GM19023 (cell line): ENCODE data around the gene PRMT5.
A peak's percentile ranks its signal among the peaks of the same experiment; 100 is the strongest.
"Not testable (repeated sequence)": the region's sequence is repeated elsewhere in the genome, so short reads cannot be mapped to it uniquely, and the experiment has no call there.

Source experiments
- ATAC-seq: cut with Tn5 transposase; IDR thresholded peaks from one replicate; pipeline ENCODE4 v1.9.1; 2021; ENCODE audit warnings: mild to moderate bottlenecking, moderate library complexity; ENCODE audit not compliant: unreplicated experiment

Gene PRMT5

DNA sequence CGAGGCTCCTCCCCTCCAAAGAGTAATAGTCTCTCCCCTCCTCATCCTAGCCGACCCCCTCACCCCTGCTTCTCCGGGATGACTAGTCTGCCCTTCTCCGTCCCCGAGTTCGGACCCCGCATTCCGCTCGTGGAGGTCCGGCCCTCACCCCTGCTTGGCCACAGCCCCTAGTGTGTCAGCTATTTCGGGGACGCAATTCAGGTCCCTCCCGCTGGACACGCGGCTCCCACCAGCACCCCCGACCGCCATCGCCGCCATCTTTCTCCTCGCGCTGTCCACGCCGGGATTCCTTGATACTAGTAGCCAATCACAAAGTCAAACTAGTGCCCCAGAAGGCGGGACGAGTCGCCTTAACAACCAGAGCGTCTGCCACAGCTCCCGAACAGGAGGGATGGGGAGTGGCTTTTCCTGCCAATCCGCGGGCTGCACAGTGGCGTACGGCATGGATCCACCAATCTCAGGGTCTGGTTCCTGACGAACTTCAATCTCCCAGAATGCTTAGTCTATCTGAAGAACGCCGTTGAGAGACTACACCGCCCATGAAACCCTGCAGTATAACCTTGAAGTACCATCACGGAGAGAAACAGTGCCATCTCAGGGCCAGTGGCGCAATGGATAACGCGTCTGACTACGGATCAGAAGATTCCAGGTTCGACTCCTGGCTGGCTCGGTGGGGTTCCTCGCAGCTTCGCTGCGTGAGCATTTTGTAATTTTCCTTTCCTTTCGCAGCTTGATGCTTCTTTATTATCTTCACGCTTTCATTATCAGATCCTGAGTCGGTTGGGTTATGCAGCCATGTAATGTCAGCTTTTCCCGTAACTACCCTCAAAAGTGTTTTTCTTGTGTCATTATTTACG lies at the start of gene PRMT5:
TSS of gene PRMT5 (minus strand) at position 273 of the 857 bp plus-strand sequence. CDS start at position 258, 15 bp downstream.
- ATAC-seq: peak; percentile 93

DNA sequence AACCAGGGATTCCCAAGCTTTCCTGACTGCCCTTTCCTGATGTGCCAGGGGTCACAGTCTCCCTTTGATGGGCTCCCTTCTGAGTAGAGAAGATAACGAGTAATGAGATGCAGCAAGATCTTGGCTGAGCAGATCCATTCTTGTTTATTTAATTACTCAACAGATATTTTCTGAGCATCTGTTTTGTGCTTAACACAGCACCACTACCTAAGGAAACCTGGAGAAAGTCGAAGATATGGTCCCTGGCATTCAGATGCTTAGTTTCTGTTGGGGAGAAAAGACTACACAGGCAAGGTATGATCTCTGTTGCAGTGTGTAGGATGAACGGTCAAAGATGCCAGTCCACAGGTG lies 49.3 kb upstream of the PRMT5 start:
- no peak for ATAC-seq

DNA sequence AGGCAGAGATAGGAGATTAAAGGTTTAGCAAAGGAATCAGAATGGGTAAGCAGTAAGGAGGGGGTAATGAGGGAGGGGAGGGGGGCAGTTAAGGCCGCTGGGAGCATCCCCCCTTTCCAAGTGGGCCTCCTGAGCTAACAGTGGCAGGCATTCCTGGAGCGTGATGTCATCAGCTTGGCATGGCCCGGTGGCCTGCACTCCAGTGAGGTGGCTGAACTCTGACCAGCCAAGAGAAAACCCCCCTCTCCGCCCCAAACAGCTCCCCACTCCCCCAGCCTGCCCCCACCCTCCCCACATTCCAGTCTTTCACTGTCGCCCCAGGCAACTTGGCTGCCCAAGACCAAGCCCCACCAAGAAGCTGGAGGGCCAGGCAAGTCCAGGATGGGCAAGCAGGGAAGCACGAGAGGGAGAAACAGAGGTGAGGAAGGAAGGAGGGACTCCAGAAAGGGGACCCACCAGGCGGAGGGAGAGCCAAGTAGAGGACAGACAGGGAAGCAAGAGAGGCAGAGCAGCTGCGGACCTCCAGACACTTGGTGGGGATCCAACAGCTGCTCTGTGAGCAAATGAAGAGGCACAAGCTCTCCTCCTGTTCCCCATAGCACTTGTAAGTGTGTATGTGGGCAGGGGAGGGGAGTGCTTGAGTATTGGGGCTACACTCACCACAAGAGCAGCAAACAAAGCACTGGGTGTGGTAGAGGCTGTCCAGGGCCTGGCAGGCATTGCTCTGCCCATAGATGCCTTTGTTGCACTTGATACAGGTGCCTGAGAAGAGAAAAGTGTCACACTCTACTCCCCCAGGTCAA lies 48.7 kb upstream of the PRMT5 start:
- ATAC-seq: no peak

DNA sequence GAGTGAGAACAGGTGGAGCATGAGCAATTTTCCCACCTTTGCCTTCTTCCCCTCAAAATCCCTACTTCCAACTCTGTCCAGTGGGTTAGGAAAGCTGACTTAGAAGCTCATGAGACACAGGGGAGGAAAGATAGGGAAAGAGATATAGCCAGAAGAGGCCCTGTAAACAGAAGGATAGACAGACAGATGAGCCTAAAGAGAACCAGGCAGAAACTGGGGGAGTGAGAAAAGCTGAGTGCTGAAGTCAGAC lies 48.2 kb upstream of the PRMT5 start:
- ATAC-seq: no peak

DNA sequence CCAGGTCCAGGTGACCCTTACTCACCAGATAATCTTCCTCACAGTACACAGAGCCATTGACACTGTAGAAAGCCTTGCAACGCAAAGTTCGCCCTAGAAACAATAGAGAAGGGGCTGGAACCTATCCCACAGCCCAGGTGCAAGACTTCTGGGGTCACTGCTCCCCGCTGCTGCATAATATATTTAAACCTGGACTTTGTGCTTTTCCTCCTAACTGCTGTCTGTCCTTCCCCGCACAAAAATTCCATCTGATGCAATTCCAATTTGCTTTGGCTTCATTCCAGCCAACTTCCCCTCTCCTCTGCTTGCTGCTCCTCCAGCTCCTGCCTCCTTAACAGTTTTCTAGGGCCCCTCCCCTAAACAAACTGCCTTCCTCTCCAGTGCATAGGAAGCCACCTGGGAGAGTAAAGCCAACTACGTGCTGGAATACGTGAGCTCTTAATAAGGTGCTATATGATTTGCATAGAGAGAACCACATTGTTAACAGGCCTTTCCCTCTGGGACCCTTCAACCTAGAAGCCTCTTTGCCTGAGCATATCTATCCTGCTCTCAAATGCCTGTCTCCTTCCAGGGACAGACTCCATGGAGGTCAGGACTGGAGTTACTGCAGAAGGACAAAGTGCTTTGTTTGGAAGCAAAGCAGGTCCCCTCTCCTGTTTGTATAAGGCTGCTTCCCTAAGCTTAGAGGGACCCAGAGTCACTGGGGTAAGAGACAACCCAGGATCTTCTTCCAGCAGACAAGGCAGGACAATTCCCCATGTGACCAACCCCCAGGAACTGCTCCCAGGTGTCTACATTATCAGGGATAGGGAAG lies 47.7 kb upstream of the PRMT5 start:
- no peak for ATAC-seq

DNA sequence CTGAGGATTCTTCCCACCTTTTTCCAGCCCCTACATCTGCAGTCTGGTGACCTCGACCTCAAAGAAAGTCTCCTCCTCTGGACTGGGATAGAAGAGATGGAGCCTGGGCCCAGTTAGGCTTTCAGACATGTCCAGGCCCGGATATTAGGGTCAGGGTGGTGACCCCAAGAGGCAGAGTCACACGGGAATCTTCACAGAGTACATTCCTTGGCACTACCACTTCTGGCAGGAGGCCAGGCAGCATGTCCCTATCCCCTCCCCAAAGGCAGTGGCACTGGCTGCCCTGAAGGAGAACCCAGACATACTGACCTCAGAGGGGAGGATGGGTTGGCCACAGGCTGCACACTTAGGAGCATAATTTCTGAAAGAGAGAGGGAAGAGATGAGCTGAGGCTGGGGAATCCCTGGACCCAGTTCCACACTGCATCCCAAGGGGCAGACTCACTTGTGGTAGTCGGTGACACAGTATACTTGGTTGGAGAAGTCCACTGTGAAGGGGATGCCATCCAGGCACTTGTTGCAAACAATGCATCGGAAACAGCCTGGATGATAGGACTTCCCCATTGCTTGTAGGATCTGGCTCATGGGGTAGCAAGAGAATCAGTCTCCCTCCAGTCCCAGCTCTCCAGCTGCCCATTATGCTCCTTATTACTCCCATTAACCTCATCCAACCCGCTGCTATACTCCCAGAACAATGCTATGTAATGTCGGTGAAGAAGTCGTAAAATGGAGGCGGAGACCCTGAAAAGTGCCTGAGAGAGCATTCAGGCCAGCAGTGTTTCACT lies 45.5 kb upstream of the PRMT5 start:
- ATAC-seq: no peak

DNA sequence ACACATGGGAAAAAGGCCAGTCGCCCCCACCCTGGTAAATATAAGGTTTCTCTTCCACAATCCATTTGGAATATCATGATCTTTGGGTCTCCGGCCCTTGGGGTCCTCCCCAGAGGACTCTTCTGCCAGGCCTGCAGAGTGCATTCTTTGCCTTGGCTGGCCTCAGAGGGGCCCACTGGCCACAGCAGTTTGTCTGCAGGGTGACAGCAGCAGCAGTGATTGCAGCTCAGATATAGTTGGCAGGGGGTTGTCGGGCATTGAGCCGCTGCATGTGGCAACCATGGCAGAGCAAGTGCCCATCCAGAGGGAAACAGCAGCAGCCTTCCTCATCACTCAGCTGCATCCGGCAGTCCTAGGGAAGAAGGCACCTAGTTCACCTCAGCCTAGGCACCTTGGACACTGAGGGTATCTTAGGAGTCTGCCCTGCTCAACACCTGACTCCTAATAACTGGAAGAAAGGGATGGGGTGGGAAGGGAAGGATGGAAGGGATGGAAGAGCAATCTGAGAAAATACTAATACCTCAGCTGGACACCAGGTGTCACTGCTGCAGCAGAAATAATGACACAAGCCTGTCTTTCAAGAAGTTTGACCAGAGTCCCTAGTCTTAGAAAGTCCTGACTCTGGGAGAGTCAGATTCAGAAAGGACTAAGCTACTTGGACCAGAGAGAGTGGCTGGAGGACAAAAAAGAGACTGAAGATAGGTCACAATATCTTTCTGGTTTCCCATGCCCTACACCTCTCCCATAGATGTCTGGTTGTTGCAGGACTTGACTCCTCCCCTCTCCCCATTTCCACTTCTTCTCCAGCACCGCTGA lies 44.2 kb upstream of the PRMT5 start:
- no peak for ATAC-seq

DNA sequence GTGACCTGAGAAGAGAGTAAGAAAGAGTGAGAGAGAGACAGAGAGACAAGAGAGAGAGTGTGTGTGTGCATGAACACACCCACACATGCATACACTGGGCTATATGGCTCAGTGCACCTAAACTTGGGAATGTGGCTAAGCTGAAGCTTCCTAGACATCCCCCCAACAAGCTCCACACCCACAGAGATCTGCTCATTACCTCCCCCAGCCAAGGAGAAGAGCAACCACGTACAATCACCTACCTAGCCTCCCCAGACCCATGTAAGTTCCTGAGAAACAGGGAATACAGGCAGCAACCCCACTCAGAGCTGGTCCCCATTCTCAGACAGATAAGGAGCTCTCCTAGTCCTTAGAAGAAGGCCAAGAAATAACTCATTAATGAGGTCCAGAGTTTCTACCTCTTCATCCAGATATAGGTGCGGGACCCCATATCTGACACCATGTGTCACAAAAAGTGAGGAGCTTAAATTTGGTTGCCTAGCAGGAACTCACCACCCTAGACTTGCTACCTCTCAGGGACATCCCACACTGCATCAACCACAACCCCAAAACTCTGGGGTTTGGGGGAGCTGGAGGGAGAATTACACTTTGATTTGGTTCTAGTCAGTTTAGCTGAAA lies 43.2 kb upstream of the PRMT5 start:
- no peak for ATAC-seq

DNA sequence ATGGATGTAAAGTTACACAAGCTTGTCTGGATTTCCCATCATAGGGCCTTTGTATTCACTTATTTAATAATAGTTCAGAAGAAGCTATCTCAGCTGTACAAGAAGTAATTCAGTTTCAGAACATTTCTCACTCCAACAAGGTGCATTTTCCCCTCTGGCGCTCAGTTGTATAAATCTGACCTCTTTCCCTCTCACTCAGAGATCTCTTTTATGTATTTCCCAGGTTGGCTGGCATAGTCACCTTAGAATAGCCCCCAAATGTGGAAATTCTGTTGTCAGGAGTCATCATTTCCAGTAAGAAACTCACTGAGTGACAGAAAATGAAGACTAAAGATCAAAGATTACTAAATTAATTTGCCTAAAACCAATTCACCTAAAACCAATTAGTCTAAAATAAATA lies 42.0 kb upstream of the PRMT5 start:
- ATAC-seq: no peak

DNA sequence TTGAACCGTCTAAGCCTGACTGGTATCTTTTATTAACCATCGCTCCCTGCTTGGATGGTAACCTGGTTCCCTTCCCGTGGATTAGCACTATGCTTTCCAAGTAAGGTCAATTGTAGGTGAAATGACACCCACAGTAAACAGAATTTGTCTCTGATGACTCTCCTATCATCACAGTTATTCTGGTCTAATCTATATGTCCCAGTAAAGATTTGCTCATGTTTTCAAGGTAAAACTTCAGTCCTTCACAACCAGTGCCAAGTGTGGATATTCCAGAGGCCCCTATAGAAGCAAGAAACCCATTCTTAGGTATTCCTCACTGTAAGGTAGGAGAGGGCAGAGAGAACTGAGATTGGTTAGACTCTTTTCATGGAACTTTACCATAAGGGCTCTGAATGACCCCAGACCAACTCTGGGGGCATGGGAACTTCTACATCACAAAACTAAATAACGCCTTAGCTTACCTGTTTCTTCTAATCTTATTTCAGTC lies 37.6 kb upstream of the PRMT5 start:
- no peak for ATAC-seq

DNA sequence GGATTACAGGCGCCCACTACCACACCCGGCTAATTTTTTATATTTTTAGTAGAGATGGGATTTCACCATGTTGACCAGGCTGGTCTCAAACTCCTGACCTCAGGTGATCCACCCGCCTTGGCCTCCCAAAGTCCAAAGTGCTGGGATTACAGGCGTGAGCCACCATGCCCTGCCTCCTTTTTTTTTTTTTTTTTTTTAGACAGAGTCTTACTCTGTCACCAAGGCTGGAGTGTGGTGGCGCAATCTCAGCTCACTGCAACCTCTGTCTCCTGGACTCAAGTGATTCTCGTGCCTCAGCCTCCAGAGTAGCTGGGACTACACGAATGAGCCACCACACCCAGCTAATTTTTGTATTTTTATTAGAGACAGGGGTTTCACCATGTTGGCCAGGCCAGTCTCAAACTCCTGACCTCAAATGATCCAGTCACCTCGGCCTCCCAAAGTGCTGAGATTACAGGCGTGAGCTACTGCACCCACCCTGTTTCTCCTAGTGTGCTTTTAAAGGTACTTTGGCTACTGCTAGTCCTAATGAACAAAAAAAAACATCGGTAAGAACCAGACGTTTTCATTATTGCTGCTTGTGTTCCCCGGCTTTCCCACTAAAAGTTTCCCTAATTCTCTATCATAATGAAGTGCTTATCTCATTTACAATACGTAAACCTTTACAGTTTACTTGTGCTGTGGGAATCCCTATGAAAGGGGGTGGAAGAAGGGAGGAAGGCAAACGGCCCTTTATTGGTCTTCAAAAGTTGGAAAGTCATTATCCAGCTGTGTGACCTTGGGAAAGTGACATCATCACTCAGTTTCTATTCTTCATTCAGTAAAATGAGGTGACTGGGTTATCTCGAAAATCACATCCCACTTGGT lies 37.0 kb upstream of the PRMT5 start:
- not testable (repeated sequence) for ATAC-seq

DNA sequence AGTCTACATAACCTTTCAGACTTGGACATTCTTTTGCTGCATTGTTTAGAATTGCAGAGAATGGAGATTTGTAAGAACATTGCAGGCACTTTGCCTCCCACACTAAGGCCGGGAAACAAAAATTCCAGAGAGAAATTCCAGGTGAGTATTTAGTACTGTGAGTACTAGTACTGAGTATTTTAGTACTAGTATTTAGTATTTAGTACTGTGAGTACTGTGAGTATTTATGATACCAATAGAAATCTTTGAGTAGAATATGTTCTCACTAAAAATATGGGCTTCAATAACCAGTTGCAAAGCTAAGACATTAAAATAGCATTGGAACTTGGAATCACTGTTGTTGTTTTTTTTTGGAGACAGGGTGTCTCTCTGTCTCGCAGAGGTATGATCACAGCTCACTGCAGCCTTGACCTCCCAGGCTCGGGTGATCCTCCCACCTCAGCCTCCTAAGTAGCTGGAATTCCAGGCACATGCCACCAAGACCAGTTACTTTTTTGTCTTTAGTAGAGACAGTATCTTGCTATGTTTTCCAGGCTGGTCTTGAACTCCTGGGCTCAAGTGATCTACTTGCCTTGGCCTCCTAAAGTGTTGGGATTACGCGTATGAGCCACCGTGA lies 33.0 kb upstream of the PRMT5 start:
- ATAC-seq: no peak

DNA sequence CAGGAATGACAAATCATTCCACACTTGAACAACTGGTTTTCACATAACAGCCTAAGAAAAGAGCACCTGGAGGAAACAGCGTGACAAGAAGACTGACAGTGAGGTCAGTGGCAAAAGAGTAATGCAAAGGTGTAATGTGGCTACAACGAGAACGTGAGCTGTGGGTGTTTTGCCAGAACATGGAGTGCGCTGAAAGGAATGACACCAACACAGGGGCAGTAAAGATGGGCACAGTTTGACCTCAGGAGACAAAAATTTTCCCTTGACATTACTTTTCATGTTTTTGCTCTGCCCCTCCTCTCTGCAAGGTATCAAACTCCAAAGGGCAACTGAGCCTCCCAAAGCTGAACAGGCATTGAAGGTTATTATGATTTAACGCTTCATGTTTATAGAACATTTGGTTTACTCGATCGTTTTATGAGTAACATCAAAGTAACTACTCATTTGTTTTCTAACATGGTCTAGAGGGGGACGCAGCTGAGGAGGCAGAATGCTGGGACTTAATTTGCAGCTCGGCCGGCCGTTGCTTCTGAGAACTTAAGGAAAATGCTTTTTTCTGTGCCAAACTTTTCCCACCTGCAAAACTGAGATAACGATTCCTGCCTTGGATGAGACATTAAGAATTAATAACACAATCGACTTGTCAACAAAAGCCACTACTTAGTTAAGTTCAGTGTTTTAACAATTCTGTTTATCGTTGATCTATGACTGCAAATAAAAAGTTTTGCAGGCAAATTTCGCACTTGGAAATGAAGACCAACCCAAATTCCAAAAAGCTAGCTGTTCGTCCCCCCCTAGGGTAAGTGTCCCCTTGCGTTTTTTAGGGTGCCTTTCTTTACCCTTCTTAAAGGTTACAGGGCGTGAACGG lies 26.8 kb upstream of the PRMT5 start:
- no peak for ATAC-seq

DNA sequence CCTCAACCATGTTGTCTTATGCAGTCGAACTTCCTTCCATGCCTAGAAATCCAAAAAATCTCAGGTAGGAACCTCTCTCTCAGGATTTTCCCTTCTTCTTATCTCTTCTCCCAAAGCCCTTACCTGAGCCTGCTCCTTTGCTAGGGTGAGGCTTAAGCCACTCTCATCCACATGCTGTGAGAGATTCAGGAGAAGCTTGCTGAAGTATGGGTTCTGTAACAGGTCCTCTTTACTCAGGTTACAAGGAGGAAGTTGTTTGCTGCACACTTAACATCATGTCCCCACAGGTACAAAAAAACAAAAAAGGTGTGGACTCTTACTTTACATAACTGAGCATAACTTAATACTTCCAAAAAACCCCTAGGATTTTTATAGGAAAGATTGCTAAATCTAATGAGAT lies 23.2 kb upstream of the PRMT5 start:
- ATAC-seq: no peak

DNA sequence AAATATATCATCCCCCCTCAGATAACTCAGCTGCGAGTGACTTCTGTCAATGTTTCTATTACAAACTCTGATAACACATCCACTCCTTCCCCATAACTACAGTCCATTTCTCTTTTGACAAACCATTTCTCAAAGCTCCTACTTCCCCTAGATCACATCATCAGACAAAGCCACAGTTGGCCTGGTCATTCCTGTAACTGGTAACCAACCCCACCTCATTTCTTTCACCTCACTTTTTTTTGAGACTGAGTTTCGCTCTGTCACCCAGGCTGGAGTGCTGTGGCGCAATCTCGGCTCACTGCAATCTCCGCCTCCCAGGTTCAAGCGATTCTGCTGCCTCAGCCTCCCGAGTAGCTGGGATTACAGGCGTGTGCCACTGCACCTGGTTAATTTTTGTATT lies 22.6 kb upstream of the PRMT5 start:
- not testable (repeated sequence) for ATAC-seq

DNA sequence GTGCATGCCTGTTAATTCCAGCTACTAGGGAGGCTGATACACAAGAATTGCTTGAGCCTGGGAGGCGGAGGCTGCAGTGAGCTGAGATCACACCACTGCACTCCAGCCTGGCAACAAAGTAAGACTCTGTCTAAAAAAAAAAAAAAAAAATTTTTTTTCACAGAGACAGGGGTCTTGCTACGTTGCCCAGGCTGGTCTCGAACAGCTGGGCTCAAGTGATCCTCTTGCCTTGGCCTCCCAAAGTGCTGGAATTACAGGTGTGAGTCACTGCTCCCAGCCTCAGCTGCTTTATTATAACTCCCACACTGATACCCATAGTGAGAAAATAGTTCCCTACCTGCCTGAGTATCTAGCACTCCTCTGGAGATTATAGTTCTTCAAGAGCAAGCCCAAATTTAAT lies 16.5 kb upstream of the PRMT5 start:
- ATAC-seq: no peak

DNA sequence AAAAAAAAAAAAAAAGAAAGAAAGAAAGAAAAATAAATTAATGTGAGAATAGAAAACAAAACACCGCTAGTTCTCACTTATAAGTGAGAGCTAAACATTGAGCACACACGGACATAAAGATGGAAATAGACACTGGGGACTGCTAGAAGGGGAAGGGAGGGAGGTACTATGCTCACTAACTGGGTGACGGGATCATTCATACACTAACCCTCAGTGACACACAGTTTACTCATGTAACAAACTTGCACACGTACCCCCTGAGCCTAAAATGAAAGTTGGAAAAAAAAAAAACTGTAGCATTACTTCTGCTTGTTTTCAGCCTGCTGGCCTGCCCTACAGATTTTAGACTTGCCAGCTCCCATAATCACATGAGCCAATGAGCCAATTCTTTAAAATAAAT lies 10.5 kb upstream of the PRMT5 start:
- no peak for ATAC-seq
